Neuronal stem cell (in vitro differentiated cells): Measurements from ENCODE around the gene CACNA1I. TPM values are rescaled to one million over a fixed set of nuclear protein-coding genes. Genes with fewer than 3 reads are reported as not detected.
A peak's percentile ranks its signal among the peaks of the same experiment; 100 is the strongest.
"Not testable (repeated sequence)": the region's sequence is repeated elsewhere in the genome, so short reads cannot be mapped to it uniquely, and the experiment has no call there.

Experiments
- DNase-seq: peaks from one replicate; pipeline ENCODE4 v3.0.0-alpha.2; 2013; ENCODE audit warnings: low spot score
- H2AFZ ChIP-seq: one replicate; pipeline ENCODE4 v1.6.1; 2013; ENCODE audit warnings: mild to moderate bottlenecking, low read length, inconsistent platforms
- H2AK5ac ChIP-seq: 2 replicates; pipeline ENCODE4 v1.6.1; 2013; ENCODE audit warnings: low read depth, mild to moderate bottlenecking, inconsistent platforms, low read length, moderate library complexity, mixed read lengths
- H2BK120ac ChIP-seq: 2 replicates; pipeline ENCODE4 v1.6.1; 2013; ENCODE audit warnings: low read depth, mild to moderate bottlenecking, inconsistent platforms, low read length, moderate library complexity, mixed read lengths
- H2BK12ac ChIP-seq: one replicate; pipeline ENCODE4 v1.6.1; 2013; ENCODE audit warnings: low read length, inconsistent platforms
- H2BK15ac ChIP-seq: 2 replicates; pipeline ENCODE4 v1.6.1; 2013; ENCODE audit warnings: mild to moderate bottlenecking, low read length, inconsistent platforms, mixed read lengths
- H2BK5ac ChIP-seq: one replicate; pipeline ENCODE4 v1.6.1; 2013; ENCODE audit warnings: inconsistent platforms, mild to moderate bottlenecking, low read length, moderate library complexity
- H3K14ac ChIP-seq: one replicate; pipeline ENCODE4 v1.6.1; 2013; ENCODE audit warnings: low read length, inconsistent platforms
- H3K18ac ChIP-seq: 2 replicates; pipeline ENCODE4 v1.6.1; 2013; ENCODE audit warnings: low read length, inconsistent platforms
- H3K23ac ChIP-seq: 2 replicates; pipeline ENCODE4 v1.6.1; 2013; ENCODE audit warnings: low read depth, mild to moderate bottlenecking, mixed read lengths, low read length, inconsistent platforms; ENCODE audit not compliant: poor library complexity
- H3K27ac ChIP-seq: replicated peaks from 3 replicates; pipeline ENCODE4 v1.5.1; 2013; ENCODE audit warnings: low read length, inconsistent platforms
- H3K27me3 ChIP-seq, 3 experiments: 2 replicates each; pipeline ENCODE4 v1.6.1; 2013; ENCODE audit warnings: low read length in 3 of 3, mild to moderate bottlenecking in 2 of 3, inconsistent platforms in 1 of 3, low read depth in 1 of 3, mixed read lengths in 1 of 3, moderate library complexity in 1 of 3; ENCODE audit not compliant: control insufficient read depth in 3 of 3, insufficient read depth in 3 of 3
- H3K36me3 ChIP-seq, 2 donors: replicated peaks in 1 of 2; 2 replicates each; pipeline ENCODE4 v1.6.1; 2013; ENCODE audit warnings: low read length in 2 of 2; ENCODE audit not compliant: control insufficient read depth in 2 of 2, insufficient read depth in 2 of 2
- H3K4ac ChIP-seq: 2 replicates; pipeline ENCODE4 v1.6.1; 2013; ENCODE audit warnings: inconsistent platforms, mild to moderate bottlenecking, low read length, moderate library complexity
- H3K4me1 ChIP-seq, 2 donors: 1 replicate in 1 of 2; 2 replicates in 1 of 2; pipeline ENCODE4 v1.6.1; 2013; ENCODE audit warnings: low read length in 2 of 2, low read depth in 1 of 2; ENCODE audit not compliant: control insufficient read depth in 2 of 2, insufficient read depth in 1 of 2
- H3K4me2 ChIP-seq: one replicate; pipeline ENCODE4 v1.6.1; 2013; ENCODE audit warnings: mild to moderate bottlenecking, low read length, inconsistent platforms; ENCODE audit not compliant: insufficient read depth, poor library complexity, severe bottlenecking
- H3K4me3 ChIP-seq, 2 donors: 2 replicates each; pipeline ENCODE4 v1.5.1; 2013; ENCODE audit warnings: low read length in 2 of 2, mild to moderate bottlenecking in 2 of 2, inconsistent platforms in 1 of 2, moderate library complexity in 1 of 2
- H3K79me1 ChIP-seq: one replicate; pipeline ENCODE4 v1.6.1; 2013; ENCODE audit warnings: low read depth, mild to moderate bottlenecking, inconsistent platforms, low read length, moderate library complexity
- H3K9ac ChIP-seq: one replicate; pipeline ENCODE4 v1.6.1; 2013; ENCODE audit warnings: mild to moderate bottlenecking, low read depth, low read length, inconsistent platforms; ENCODE audit not compliant: poor library complexity
- H3K9me3 ChIP-seq, 2 donors: replicated peaks in 1 of 2; 2 replicates each; pipeline versions ENCODE3 to v1.6.1; 2013; ENCODE audit warnings: low read length in 2 of 2, mild to moderate bottlenecking in 2 of 2, inconsistent platforms in 1 of 2, low read depth in 1 of 2, mixed read lengths in 1 of 2, moderate library complexity in 1 of 2; ENCODE audit not compliant: control insufficient read depth in 2 of 2, insufficient read depth in 1 of 2
- H4K8ac ChIP-seq: one replicate; pipeline ENCODE4 v1.6.1; 2013; ENCODE audit warnings: low read depth, mild to moderate bottlenecking, inconsistent platforms, low read length, moderate library complexity
- H4K91ac ChIP-seq: one replicate; pipeline ENCODE4 v1.6.1; 2013; ENCODE audit warnings: low read length, low read depth, mild to moderate bottlenecking, inconsistent platforms; ENCODE audit not compliant: poor library complexity
- WGBS, 2 donors: extraction: QIAGEN DNeasy Blood & Tissue Kit; methylation state at CpG; one replicate each; pipeline ENCODE4 v1.1.7; 2013; ENCODE audit warnings: missing lambda C conversion rate in 2 of 2, mixed read lengths in 1 of 2; ENCODE audit not compliant: insufficient read length in 2 of 2, insufficient replicate concordance in 1 of 2; ENCODE audit errors: extremely low coverage in 2 of 2; 5-methylcytosine and 5-hydroxymethylcytosine counted together
- polyA plus RNA-seq, 2 experiments: library from polyadenylated mRNA; stranded (reverse); fragments of 200-250 nt; gene quantifications; one replicate each; pipeline ENCODE4 v1.2.3, GENCODE V29; 2013

CACNA1I gene
- polyA plus RNA-seq (2013, experiment 1 of 2), result 0.21 TPM
- polyA plus RNA-seq (2013, experiment 2 of 2), result 0.18 TPM

- Histone ChIP-seq H2BK5ac (no peak within 1 kb of the TSS), H2AK5ac (peak within 1 kb of the TSS; percentile 72), H3K27ac (no peak within 1 kb of the TSS), H3K36me3 (no peaks in the 10 kb centered on the region), H2BK15ac (peak within 1 kb of the TSS; percentile 93), H2BK12ac (no peak within 1 kb of the TSS), H3K4ac (no peak within 1 kb of the TSS), H3K18ac (peak within 1 kb of the TSS; percentile 63), H3K9me3 (peaks cover 0 to under 1% of the 10 kb centered on the region in 2 donors), H3K79me1 (no peaks in the 10 kb centered on the region), H4K91ac (no peak within 1 kb of the TSS), H3K9ac (peak within 1 kb of the TSS; percentile 15), H2AFZ (no peak within 1 kb of the TSS), H2BK120ac (no peak within 1 kb of the TSS), H3K27me3 (peaks cover 0 to 25% (median 0%) of the 10 kb centered on the region in 3 experiments), H3K4me3 (peak within 1 kb of the TSS in 1 of 2 donors; percentile 21), H3K4me2 (no peak within 1 kb of the TSS), H4K8ac (no peak within 1 kb of the TSS), H3K23ac (no peak within 1 kb of the TSS), H3K14ac (peak within 1 kb of the TSS; percentile 25), H3K4me1 (no peaks in the 10 kb centered on the region)
- no CpG with 5 or more reads among the region's 14 CpGs for WGBS, 2 donors
- no peak for DNase-seq
Observed at GRCh38 chr22:39570665-39571064, at the start of gene CACNA1I. Gene CACNA1I (plus strand): TSS chr22:39570753. CDS start chr22:39570753, 0 bp downstream.

DNA sequence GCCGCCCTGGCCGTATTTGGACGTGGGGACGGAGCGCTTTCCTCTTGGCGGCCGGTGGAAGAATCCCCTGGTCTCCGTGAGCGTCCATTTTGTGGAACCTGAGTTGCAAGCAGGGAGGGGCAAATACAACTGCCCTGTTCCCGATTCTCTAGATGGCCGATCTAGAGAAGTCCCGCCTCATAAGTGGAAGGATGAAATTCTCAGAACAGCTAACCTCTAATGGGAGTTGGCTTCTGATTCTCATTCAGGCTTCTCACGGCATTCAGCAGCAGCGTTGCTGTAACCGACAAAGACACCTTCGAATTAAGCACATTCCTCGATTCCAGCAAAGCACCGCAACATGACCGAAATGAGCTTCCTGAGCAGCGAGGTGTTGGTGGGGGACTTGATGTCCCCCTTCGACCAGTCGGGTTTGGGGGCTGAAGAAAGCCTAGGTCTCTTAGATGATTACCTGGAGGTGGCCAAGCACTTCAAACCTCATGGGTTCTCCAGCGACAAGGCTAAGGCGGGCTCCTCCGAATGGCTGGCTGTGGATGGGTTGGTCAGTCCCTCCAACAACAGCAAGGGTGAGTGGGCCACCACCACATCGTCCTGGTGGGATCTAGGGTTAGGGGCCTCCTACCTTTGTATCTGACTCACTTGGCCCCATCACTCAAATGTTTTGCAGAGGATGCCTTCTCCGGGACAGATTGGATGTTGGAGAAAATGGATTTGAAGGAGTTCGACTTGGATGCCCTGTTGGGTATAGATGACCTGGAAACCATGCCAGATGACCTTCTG, 49.3 kb upstream of the CACNA1I start:
- Histone ChIP-seq H3K4me1 (peaks cover 21 to 24% of the 10 kb centered on the region in 2 donors), H2AK5ac (peak overlapping the region; percentile 100), H3K9ac (peak overlapping the region; percentile 100), H3K4me3 (peak overlapping the region; percentile 56 to 88), H3K4me2 (peak overlapping the region; percentile 78), H2BK5ac (peak overlapping the region; percentile 97), H3K36me3 (peaks cover 37 to 65% of the 10 kb centered on the region in 2 donors)
- not testable (repeated sequence) for H3K79me1 ChIP-seq, H3K23ac ChIP-seq, DNase-seq, H3K9me3 ChIP-seq, H3K14ac ChIP-seq, H2BK120ac ChIP-seq, H3K27me3 ChIP-seq, H2BK12ac ChIP-seq, H3K27ac ChIP-seq, H2BK15ac ChIP-seq, H2AFZ ChIP-seq, H4K91ac ChIP-seq, H4K8ac ChIP-seq, H3K18ac ChIP-seq, H3K4ac ChIP-seq
- no CpG with 5 or more reads among the region's 28 CpGs for WGBS, 2 donors

- DNase-seq, H3K79me1 ChIP-seq, H3K27me3 ChIP-seq, H2AK5ac ChIP-seq, H3K18ac ChIP-seq, H4K91ac ChIP-seq, H3K27ac ChIP-seq, H3K14ac ChIP-seq, H3K9me3 ChIP-seq, H4K8ac ChIP-seq, H3K9ac ChIP-seq, H2BK12ac ChIP-seq, H3K23ac ChIP-seq, H2BK15ac ChIP-seq, H3K4ac ChIP-seq, H2BK120ac ChIP-seq, H2AFZ ChIP-seq, H2BK5ac ChIP-seq: not testable (repeated sequence)
- H3K4me3 ChIP-seq, result peak overlapping the region in 1 of 2 donors; percentile 56
- H3K4me2 ChIP-seq, result peak overlapping the region; percentile 78
- peaks cover 21 to 24% of the 10 kb centered on the region in 2 donors for H3K4me1 ChIP-seq
- H3K36me3 ChIP-seq, result peaks cover 35 to 63% of the 10 kb centered on the region in 2 donors
- no CpG with 5 or more reads among the region's 5 CpGs for WGBS, 2 donors
Observed at GRCh38 chr22:39522091-39522490, 48.5 kb upstream of the CACNA1I start.

GRCh38 chr22:39522567-39523300, 47.8 kb upstream of the CACNA1I start:
- Histone ChIP-seq H3K4me2 (peak overlapping the region; percentile 31), H3K9me3 (peaks cover 0 to 4% of the 10 kb centered on the region in 2 donors), H3K4ac (no peak overlapping the region), H3K14ac (no peak overlapping the region), H3K4me1 (peaks cover 24% of the 10 kb centered on the region in 2 donors), H3K23ac (no peak overlapping the region), H4K91ac (no peak overlapping the region), H2BK15ac (no peak overlapping the region), H2AFZ (no peak overlapping the region), H3K79me1 (peaks cover 9% of the 10 kb centered on the region), H2AK5ac (no peak overlapping the region), H2BK12ac (no peak overlapping the region), H3K4me3 (peak overlapping the region; percentile 0 to 28), H3K18ac (no peak overlapping the region), H3K27ac (peak overlapping the region; percentile 47), H3K27me3 (no peaks in the 10 kb centered on the region), H4K8ac (no peak overlapping the region), H2BK120ac (no peak overlapping the region), H3K36me3 (peaks cover 38 to 63% of the 10 kb centered on the region in 2 donors), H3K9ac (peak overlapping the region; percentile 24), H2BK5ac (no peak overlapping the region)
- no CpG with 5 or more reads among the region's 14 CpGs for WGBS, 2 donors
- no peak for DNase-seq
